Activated T-cell treated with anti-CD3 and anti-CD28 coated beads, Interleukin-2, amount 50 U/mL, for 4 hours (primary cell): Measurements from ENCODE around the gene OR2V2. TPM values are rescaled to one million over a fixed set of nuclear protein-coding genes. Genes with fewer than 3 reads are reported as not detected.
"Not testable (repeated sequence)": the region's sequence is repeated elsewhere in the genome, so short reads cannot be mapped to it uniquely, and the experiment has no call there.

Experiments
- ATAC-seq, 2 donors: fragments of 200-7000 bp; cut with Tn5 transposase; one replicate each; pipeline ENCODE4 v1.10.0; 2021
- DNase-seq: peaks from one replicate; pipeline ENCODE4 v3.0.0-alpha.2; 2020
- H3K27me3 Mint-ChIP-seq: one replicate; pipeline ENCODE4 v1.8.0; 2021; ENCODE audit warnings: low read depth, mixed read lengths
- H3K36me3 Mint-ChIP-seq: one replicate; pipeline ENCODE4 v1.8.0; 2022; ENCODE audit warnings: mixed read lengths; ENCODE audit not compliant: insufficient read depth
- H3K4me1 Mint-ChIP-seq: one replicate; pipeline ENCODE4 v1.8.0; 2021; ENCODE audit warnings: low read depth, mixed read lengths
- H3K4me3 Mint-ChIP-seq: one replicate; pipeline ENCODE4 v1.8.0; 2021; ENCODE audit warnings: mild to moderate bottlenecking, moderate library complexity, mixed read lengths
- H3K9me3 Mint-ChIP-seq: one replicate; pipeline ENCODE4 v1.8.0; 2021; ENCODE audit warnings: mixed read lengths
- total RNA-seq, 3 donors: library from RNA; stranded (reverse); gene quantifications; one replicate each; pipeline ENCODE4 v1.2.1, GENCODE V29; 2021

OR2V2 gene
- total RNA-seq, 3 donors from 2014 or later = not detected

- peaks cover 40% of the 10 kb centered on the region for H3K4me1 Mint-ChIP-seq
- H3K4me3 Mint-ChIP-seq = no peak overlapping the region
- peaks cover 3% of the 10 kb centered on the region for H3K9me3 Mint-ChIP-seq
- DNase-seq (no peak), ATAC-seq (no peak)
- peaks cover 59% of the 10 kb centered on the region for H3K27me3 Mint-ChIP-seq
- peaks cover 2% of the 10 kb centered on the region for H3K36me3 Mint-ChIP-seq
Observed at GRCh38 chr5:181164076-181164952, 16.9 kb downstream of the OR2V2 start.

DNA sequence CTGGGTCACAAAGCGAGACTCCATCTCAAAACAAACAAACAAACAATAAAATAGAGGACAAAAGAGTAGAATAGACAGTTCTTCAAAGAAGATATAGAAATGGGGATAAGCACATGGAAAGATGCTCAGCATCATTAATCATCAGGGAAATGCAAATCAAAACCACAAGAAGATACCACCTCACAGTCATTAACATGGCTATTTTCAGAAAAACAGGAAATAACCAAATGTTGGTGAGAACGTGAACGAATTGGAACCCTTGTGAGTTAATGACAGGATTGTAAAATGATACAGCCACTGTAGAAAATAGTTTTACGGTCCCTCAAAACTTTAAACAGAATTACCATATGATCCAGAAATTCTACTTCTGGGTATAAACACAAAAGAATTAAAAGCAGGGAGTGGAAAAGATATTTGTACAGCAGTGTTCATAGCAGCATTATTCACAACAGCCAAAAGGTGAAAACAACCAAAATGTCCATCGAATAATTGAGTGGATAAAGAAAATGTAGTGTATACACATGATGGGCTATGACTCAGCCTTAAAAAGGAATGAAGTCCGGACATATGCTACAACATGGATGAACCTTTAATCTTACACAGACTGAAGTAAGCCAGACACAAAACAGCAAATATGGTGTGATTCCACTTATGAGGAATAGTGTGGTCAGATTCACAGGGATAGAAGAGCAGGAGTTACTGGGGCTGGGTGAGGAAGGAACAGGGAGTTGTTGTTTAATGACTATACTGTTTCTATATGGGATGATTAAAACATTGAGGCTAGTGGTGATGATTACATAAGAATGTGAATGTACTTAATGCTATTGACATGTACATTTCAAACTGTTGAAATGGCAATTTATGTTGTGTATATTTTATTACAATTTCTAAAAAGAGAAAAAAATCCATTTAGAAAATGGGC lies 19.7 kb downstream of the OR2V2 start:
- H3K4me3 Mint-ChIP-seq = no peak overlapping the region
- H3K9me3 Mint-ChIP-seq = peaks cover 3% of the 10 kb centered on the region
- H3K27me3 Mint-ChIP-seq = peaks cover 82% of the 10 kb centered on the region
- H3K4me1 Mint-ChIP-seq = peaks cover 40% of the 10 kb centered on the region
- no peak for DNase-seq
- ATAC-seq = peak; percentile 34 to 43
- peaks cover 2% of the 10 kb centered on the region for H3K36me3 Mint-ChIP-seq

- H3K4me1 Mint-ChIP-seq = peaks cover 48% of the 10 kb centered on the region
- no peak overlapping the region for H3K4me3 Mint-ChIP-seq
- H3K36me3 Mint-ChIP-seq = peaks cover 2% of the 10 kb centered on the region
- ATAC-seq (no peak), DNase-seq (no peak)
- peaks cover 3% of the 10 kb centered on the region for H3K9me3 Mint-ChIP-seq
- H3K27me3 Mint-ChIP-seq = peaks cover 89% of the 10 kb centered on the region
Observed at GRCh38 chr5:181167814-181168488, 20.6 kb downstream of the OR2V2 start.

DNA sequence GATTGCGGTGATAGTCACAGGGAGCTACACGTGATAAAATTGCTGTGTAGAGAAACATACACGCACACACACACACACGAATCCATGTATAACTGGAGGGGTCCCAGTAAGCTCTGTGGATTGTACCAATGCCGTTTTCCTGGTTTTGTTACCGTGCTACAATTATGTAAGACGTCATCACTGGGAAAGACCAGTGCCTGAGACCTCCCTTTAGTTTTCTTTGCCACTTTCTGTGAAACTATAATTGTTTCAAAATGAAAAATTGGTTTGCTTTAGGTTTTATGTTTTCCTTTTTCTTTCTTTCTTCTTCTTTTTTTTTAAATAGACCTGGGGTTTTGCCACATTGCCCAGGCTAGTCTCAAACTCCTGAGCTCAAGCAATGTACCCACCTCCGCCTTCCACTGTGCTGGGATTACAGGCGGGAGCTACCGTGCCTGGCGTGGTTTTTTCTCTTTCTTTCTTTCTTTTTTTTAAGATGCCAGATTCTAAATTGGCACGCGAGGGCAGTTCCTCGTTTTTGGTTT lies 21.3 kb downstream of the OR2V2 start:
- no peak for DNase-seq
- Mint-ChIP-seq H3K4me3 (no peak overlapping the region), H3K27me3 (peaks cover 89% of the 10 kb centered on the region), H3K4me1 (peaks cover 50% of the 10 kb centered on the region), H3K36me3 (peaks cover 2% of the 10 kb centered on the region), H3K9me3 (peaks cover 3% of the 10 kb centered on the region)
- no peak for ATAC-seq

- H3K36me3 Mint-ChIP-seq, H3K9me3 Mint-ChIP-seq: not testable (repeated sequence)
- peak overlapping the region; percentile 29 for H3K4me3 Mint-ChIP-seq
- H3K4me1 Mint-ChIP-seq = peaks cover 49% of the 10 kb centered on the region
- DNase-seq (peak; percentile 50), ATAC-seq (peak; percentile 34 to 54)
- peaks cover 85% of the 10 kb centered on the region for H3K27me3 Mint-ChIP-seq
Observed at GRCh38 chr5:181169459-181170236, 22.3 kb downstream of the OR2V2 start.

GRCh38 chr5:181170237-181170825 lies 22.9 kb downstream of the OR2V2 start:
- Mint-ChIP-seq H3K36me3 (peaks cover 2% of the 10 kb centered on the region), H3K4me1 (peaks cover 49% of the 10 kb centered on the region), H3K27me3 (peaks cover 83% of the 10 kb centered on the region), H3K4me3 (peak overlapping the region; percentile 29), H3K9me3 (no peaks in the 10 kb centered on the region)
- no peak for ATAC-seq
- no peak for DNase-seq

DNA sequence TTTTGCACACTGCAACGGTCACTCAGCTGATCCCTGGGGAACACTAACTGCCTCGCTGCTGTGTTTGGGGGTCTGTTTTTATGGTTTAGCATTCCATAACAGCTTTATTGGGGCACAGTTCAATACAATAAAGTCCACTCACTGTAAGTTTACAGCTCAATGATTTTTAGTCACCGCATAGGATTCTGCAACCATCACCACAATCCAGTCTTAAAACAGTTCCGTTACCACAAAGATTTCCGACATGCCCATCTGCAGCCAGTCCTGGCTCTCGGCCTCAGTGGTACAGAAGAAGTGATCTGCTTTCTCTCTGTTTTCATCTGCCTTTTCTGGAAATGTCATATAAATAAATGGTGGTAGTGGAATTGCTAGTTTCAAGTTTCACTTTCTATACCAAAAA lies 23.6 kb downstream of the OR2V2 start:
- Mint-ChIP-seq H3K4me3 (no peak overlapping the region), H3K36me3 (no peaks in the 10 kb centered on the region), H3K27me3 (peaks cover 81% of the 10 kb centered on the region), H3K9me3 (no peaks in the 10 kb centered on the region), H3K4me1 (peaks cover 47% of the 10 kb centered on the region)
- DNase-seq = no peak
- ATAC-seq = no peak

GRCh38 chr5:181171782-181172181 lies 24.4 kb downstream of the OR2V2 start:
- DNase-seq = no peak
- H3K9me3 Mint-ChIP-seq = no peaks in the 10 kb centered on the region
- H3K36me3 Mint-ChIP-seq = no peaks in the 10 kb centered on the region
- H3K4me1 Mint-ChIP-seq = peaks cover 43% of the 10 kb centered on the region
- H3K27me3 Mint-ChIP-seq = peaks cover 74% of the 10 kb centered on the region
- H3K4me3 Mint-ChIP-seq = no peak overlapping the region
- no peak for ATAC-seq

DNA sequence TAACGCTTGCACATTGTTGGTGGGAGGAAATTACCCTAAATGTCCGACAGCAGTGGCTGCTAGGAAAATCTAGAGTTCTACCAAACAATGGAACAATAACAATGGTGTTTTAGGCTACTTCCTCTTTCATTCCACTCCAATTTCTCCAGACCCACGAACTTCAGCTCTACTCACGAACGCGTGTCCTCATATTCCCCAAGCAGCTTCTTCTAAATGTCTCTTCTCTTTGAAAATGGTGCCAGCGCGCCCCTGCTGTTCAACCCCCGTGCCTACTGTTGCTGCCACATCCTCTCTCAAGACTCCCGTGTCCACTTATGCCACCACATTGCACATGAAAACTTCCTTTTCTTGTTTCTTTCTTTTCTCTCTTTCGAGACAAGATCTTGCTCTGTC lies 25.6 kb downstream of the OR2V2 start:
- peak; percentile 2 to 46 for ATAC-seq
- Mint-ChIP-seq H3K4me3 (peak overlapping the region; percentile 77), H3K9me3 (no peaks in the 10 kb centered on the region), H3K36me3 (no peaks in the 10 kb centered on the region), H3K27me3 (peaks cover 63% of the 10 kb centered on the region), H3K4me1 (peaks cover 35% of the 10 kb centered on the region)
- DNase-seq = peak; percentile 79

GRCh38 chr5:181173420-181174342 lies 26.3 kb downstream of the OR2V2 start:
- Mint-ChIP-seq H3K9me3 (no peaks in the 10 kb centered on the region), H3K27me3 (peaks cover 57% of the 10 kb centered on the region), H3K4me3 (peak overlapping the region; percentile 77), H3K4me1 (peaks cover 34% of the 10 kb centered on the region), H3K36me3 (no peaks in the 10 kb centered on the region)
- DNase-seq (peak; percentile 41), ATAC-seq (peak; percentile 77 to 80)

- Mint-ChIP-seq H3K9me3 (no peaks in the 10 kb centered on the region), H3K27me3 (peaks cover 30% of the 10 kb centered on the region), H3K4me1 (peaks cover 17% of the 10 kb centered on the region), H3K4me3 (no peak overlapping the region), H3K36me3 (no peaks in the 10 kb centered on the region)
- ATAC-seq (no peak), DNase-seq (no peak)
Observed at GRCh38 chr5:181176254-181176952, 29.0 kb downstream of the OR2V2 start.

GRCh38 chr5:181177559-181177958 lies 30.2 kb downstream of the OR2V2 start:
- H3K36me3 Mint-ChIP-seq, H3K9me3 Mint-ChIP-seq, H3K4me3 Mint-ChIP-seq, DNase-seq, ATAC-seq: not testable (repeated sequence)
- Mint-ChIP-seq H3K27me3 (peaks cover 24% of the 10 kb centered on the region), H3K4me1 (peaks cover 18% of the 10 kb centered on the region)
